ENCODE measurements around the gene NOX3.

NOX3 gene

GRCh38 chr6:155351273-155352129 is 104.1 kb downstream of the NOX3 start:
- no peak overlapping the region for H3K4me3 ChIP-seq (ENCODE audit: low read length in 2 of 2)

GRCh38 chr6:155349956-155350355 is 105.7 kb downstream of the NOX3 start:
- no peak overlapping the region for H2AK5ac ChIP-seq (ENCODE audit: low read depth, low read length)
- no peak overlapping the region for H3K4ac ChIP-seq (ENCODE audit: low read length)
- no peak overlapping the region for H3K14ac ChIP-seq (ENCODE audit: low read length)
- peaks cover 4 to 6% of the 10 kb centered on the region in 2 donors for H3K9me3 ChIP-seq (replicated peaks in 1 of 2; ENCODE audit: control insufficient read depth in 2 of 2, insufficient read depth in 1 of 2, low read depth in 1 of 2, low read length in 2 of 2)
- H2BK120ac ChIP-seq (ENCODE audit: low read depth, low read length): no peak overlapping the region
- no peak overlapping the region for H3K27ac ChIP-seq (replicated peaks; ENCODE audit: low read length)
- no peaks in the 10 kb centered on the region for H3K36me3 ChIP-seq (replicated peaks in 1 of 2; ENCODE audit: control insufficient read depth in 2 of 2, insufficient read depth in 2 of 2, low read length in 2 of 2)
- no peak overlapping the region for H3K18ac ChIP-seq (ENCODE audit: low read length)
- H2BK15ac ChIP-seq (ENCODE audit: low read length): no peak overlapping the region
- no peak overlapping the region for H2BK5ac ChIP-seq (ENCODE audit: low read length)
- H3K4me3 ChIP-seq (ENCODE audit: low read length in 2 of 2): no peak overlapping the region
- WGBS, 2 donors (ENCODE audit: extremely low coverage in 2 of 2, insufficient read length in 2 of 2, insufficient replicate concordance in 1 of 2): no CpG with 5 or more reads among the region's 6 CpGs
- no peak overlapping the region for H3K23ac ChIP-seq (ENCODE audit: low read depth, low read length, poor library complexity)
- DNase-seq (ENCODE audit: low spot score): no peak
- H3K27me3 ChIP-seq (ENCODE audit: control insufficient read depth in 3 of 3, insufficient read depth in 3 of 3, low read depth in 1 of 3, low read length in 3 of 3): no peaks in the 10 kb centered on the region
- no peak overlapping the region for H3K4me2 ChIP-seq (ENCODE audit: insufficient read depth, low read length, poor library complexity, severe bottlenecking)
- H2BK12ac ChIP-seq (ENCODE audit: low read length): no peak overlapping the region
- H4K8ac ChIP-seq (ENCODE audit: low read depth, low read length): no peak overlapping the region
- no peak overlapping the region for H3K9ac ChIP-seq (ENCODE audit: low read depth, low read length, poor library complexity)
- no peaks in the 10 kb centered on the region for H3K4me1 ChIP-seq (ENCODE audit: control insufficient read depth in 2 of 2, insufficient read depth in 1 of 2, low read depth in 1 of 2, low read length in 2 of 2)
- H2AFZ ChIP-seq (ENCODE audit: low read length): no peak overlapping the region
- H4K91ac ChIP-seq (ENCODE audit: low read depth, low read length, poor library complexity): no peak overlapping the region
- no peaks in the 10 kb centered on the region for H3K79me1 ChIP-seq (ENCODE audit: low read depth, low read length)

More at GRCh38 chr6:155351273-155352129, 104.1 kb downstream of the NOX3 start:
- Histone ChIP-seq H3K9ac (ENCODE audit: low read depth, low read length, poor library complexity) (no peak overlapping the region), H2BK15ac (ENCODE audit: low read length) (no peak overlapping the region), H3K4me2 (ENCODE audit: insufficient read depth, low read length, poor library complexity, severe bottlenecking) (no peak overlapping the region), H2AK5ac (ENCODE audit: low read depth, low read length) (no peak overlapping the region), H3K27ac (replicated peaks; ENCODE audit: low read length) (no peak overlapping the region), H2AFZ (ENCODE audit: low read length) (no peak overlapping the region), H3K23ac (ENCODE audit: low read depth, low read length, poor library complexity) (no peak overlapping the region), H3K27me3 (ENCODE audit: control insufficient read depth in 3 of 3, insufficient read depth in 3 of 3, low read depth in 1 of 3, low read length in 3 of 3) (no peaks in the 10 kb centered on the region), H2BK12ac (ENCODE audit: low read length) (no peak overlapping the region), H2BK5ac (ENCODE audit: low read length) (no peak overlapping the region), H2BK120ac (ENCODE audit: low read depth, low read length) (no peak overlapping the region), H3K79me1 (ENCODE audit: low read depth, low read length) (no peaks in the 10 kb centered on the region), H4K91ac (ENCODE audit: low read depth, low read length, poor library complexity) (no peak overlapping the region), H3K36me3 (replicated peaks in 1 of 2; ENCODE audit: control insufficient read depth in 2 of 2, insufficient read depth in 2 of 2, low read length in 2 of 2) (no peaks in the 10 kb centered on the region), H3K14ac (ENCODE audit: low read length) (no peak overlapping the region), H3K4ac (ENCODE audit: low read length) (no peak overlapping the region), H4K8ac (ENCODE audit: low read depth, low read length) (no peak overlapping the region), H3K9me3 (replicated peaks in 1 of 2; ENCODE audit: control insufficient read depth in 2 of 2, insufficient read depth in 1 of 2, low read depth in 1 of 2, low read length in 2 of 2) (peaks cover 4 to 6% of the 10 kb centered on the region in 2 donors), H3K18ac (ENCODE audit: low read length) (no peak overlapping the region), H3K4me1 (ENCODE audit: control insufficient read depth in 2 of 2, insufficient read depth in 1 of 2, low read depth in 1 of 2, low read length in 2 of 2) (no peaks in the 10 kb centered on the region)
- no CpG with 5 or more reads among the region's 5 CpGs for WGBS, 2 donors (ENCODE audit: extremely low coverage in 2 of 2, insufficient read length in 2 of 2, insufficient replicate concordance in 1 of 2)
- DNase-seq (ENCODE audit: low spot score): no peak

GRCh38 chr6:155349129-155349528 is 106.5 kb downstream of the NOX3 start:
- H2AK5ac ChIP-seq (ENCODE audit: low read depth, low read length): no peak overlapping the region
- H3K9ac ChIP-seq (ENCODE audit: low read depth, low read length, poor library complexity): no peak overlapping the region
- H3K18ac ChIP-seq (ENCODE audit: low read length): no peak overlapping the region
- H3K9me3 ChIP-seq (replicated peaks in 1 of 2; ENCODE audit: control insufficient read depth in 2 of 2, insufficient read depth in 1 of 2, low read depth in 1 of 2, low read length in 2 of 2): peaks cover 4 to 6% of the 10 kb centered on the region in 2 donors
- no peak overlapping the region for H2AFZ ChIP-seq (ENCODE audit: low read length)
- H3K36me3 ChIP-seq (replicated peaks in 1 of 2; ENCODE audit: control insufficient read depth in 2 of 2, insufficient read depth in 2 of 2, low read length in 2 of 2): no peaks in the 10 kb centered on the region
- no peak overlapping the region for H4K8ac ChIP-seq (ENCODE audit: low read depth, low read length)
- no peaks in the 10 kb centered on the region for H3K79me1 ChIP-seq (ENCODE audit: low read depth, low read length)
- no peaks in the 10 kb centered on the region for H3K27me3 ChIP-seq (ENCODE audit: control insufficient read depth in 3 of 3, insufficient read depth in 3 of 3, low read depth in 1 of 3, low read length in 3 of 3)
- no peak overlapping the region for H4K91ac ChIP-seq (ENCODE audit: low read depth, low read length, poor library complexity)
- no peak overlapping the region for H2BK120ac ChIP-seq (ENCODE audit: low read depth, low read length)
- WGBS, 2 donors (ENCODE audit: extremely low coverage in 2 of 2, insufficient read length in 2 of 2, insufficient replicate concordance in 1 of 2): no CpG with 5 or more reads among the region's 2 CpGs
- no peak for DNase-seq (ENCODE audit: low spot score)
- no peak overlapping the region for H3K23ac ChIP-seq (ENCODE audit: low read depth, low read length, poor library complexity)
- no peak overlapping the region for H2BK12ac ChIP-seq (ENCODE audit: low read length)
- H3K27ac ChIP-seq (replicated peaks; ENCODE audit: low read length): no peak overlapping the region
- no peak overlapping the region for H2BK5ac ChIP-seq (ENCODE audit: low read length)
- no peak overlapping the region for H3K4me3 ChIP-seq (ENCODE audit: low read length in 2 of 2)
- H3K4ac ChIP-seq (ENCODE audit: low read length): no peak overlapping the region
- H3K4me2 ChIP-seq (ENCODE audit: insufficient read depth, low read length, poor library complexity, severe bottlenecking): no peak overlapping the region
- no peaks in the 10 kb centered on the region for H3K4me1 ChIP-seq (ENCODE audit: control insufficient read depth in 2 of 2, insufficient read depth in 1 of 2, low read depth in 1 of 2, low read length in 2 of 2)
- H2BK15ac ChIP-seq (ENCODE audit: low read length): no peak overlapping the region
- H3K14ac ChIP-seq (ENCODE audit: low read length): no peak overlapping the region

GRCh38 chr6:155347800-155348199 is 107.8 kb downstream of the NOX3 start:
- Histone ChIP-seq H3K36me3 (replicated peaks in 1 of 2; ENCODE audit: control insufficient read depth in 2 of 2, insufficient read depth in 2 of 2, low read length in 2 of 2) (no peaks in the 10 kb centered on the region), H3K4me1 (ENCODE audit: control insufficient read depth in 2 of 2, insufficient read depth in 1 of 2, low read depth in 1 of 2, low read length in 2 of 2) (no peaks in the 10 kb centered on the region), H3K79me1 (ENCODE audit: low read depth, low read length) (no peaks in the 10 kb centered on the region), H2BK12ac (ENCODE audit: low read length) (no peak overlapping the region), H3K14ac (ENCODE audit: low read length) (no peak overlapping the region), H2BK120ac (ENCODE audit: low read depth, low read length) (no peak overlapping the region), H3K18ac (ENCODE audit: low read length) (no peak overlapping the region), H2BK15ac (ENCODE audit: low read length) (no peak overlapping the region), H2AFZ (ENCODE audit: low read length) (no peak overlapping the region), H3K4me2 (ENCODE audit: insufficient read depth, low read length, poor library complexity, severe bottlenecking) (no peak overlapping the region), H3K9ac (ENCODE audit: low read depth, low read length, poor library complexity) (no peak overlapping the region), H3K4ac (ENCODE audit: low read length) (no peak overlapping the region), H4K8ac (ENCODE audit: low read depth, low read length) (no peak overlapping the region), H3K27me3 (ENCODE audit: control insufficient read depth in 3 of 3, insufficient read depth in 3 of 3, low read depth in 1 of 3, low read length in 3 of 3) (no peaks in the 10 kb centered on the region), H3K9me3 (replicated peaks in 1 of 2; ENCODE audit: control insufficient read depth in 2 of 2, insufficient read depth in 1 of 2, low read depth in 1 of 2, low read length in 2 of 2) (no peaks in the 10 kb centered on the region), H3K4me3 (ENCODE audit: low read length in 2 of 2) (no peak overlapping the region), H3K27ac (replicated peaks; ENCODE audit: low read length) (no peak overlapping the region), H2BK5ac (ENCODE audit: low read length) (no peak overlapping the region), H4K91ac (ENCODE audit: low read depth, low read length, poor library complexity) (no peak overlapping the region), H2AK5ac (ENCODE audit: low read depth, low read length) (no peak overlapping the region), H3K23ac (ENCODE audit: low read depth, low read length, poor library complexity) (no peak overlapping the region)
- no CpG with 5 or more reads among the region's 1 CpG for WGBS, 2 donors (ENCODE audit: extremely low coverage in 2 of 2, insufficient read length in 2 of 2, insufficient replicate concordance in 1 of 2)
- no peak for DNase-seq (ENCODE audit: low spot score)

Data from neuronal stem cell (in vitro differentiated cells).